IMR-90 (cell line): ENCODE data around the gene ZNF773. TPM values are rescaled to one million over a fixed set of nuclear protein-coding genes. Genes with fewer than 3 reads are reported as not detected.

Experiments
- ATAC-seq: fragments of 200-7000 bp; cut with Tn5 transposase; 2 replicates; pipeline ENCODE4 v1.9.1; 2020; ENCODE audit warnings: low read depth, mild to moderate bottlenecking, moderate library complexity
- BruUV-seq: library from RNA; stranded (reverse); fragments of 400-500 nt; replicated peaks from 2 replicates; lab custom pipeline; 2021; lab: Mats Ljungman, UMichigan
- CTCF ChIA-PET: fragments of 300-600 bp; formaldehyde crosslinking; extraction: SDS; loops from one replicate; lab custom pipeline; 2021; ENCODE audit warnings: antibody characterized with exemption; lab: Yijun Ruan, JAX
- POLR2A ChIA-PET: fragments of 300-600 bp; sonication (Branson Sonifier 250); formaldehyde crosslinking; loops from one replicate; lab custom pipeline; 2022; ENCODE audit warnings: antibody characterized with exemption; ENCODE audit not compliant: unreplicated experiment; lab: Charles Lee
- DNase-seq: peaks from one replicate; pipeline ENCODE4 v3.0.0; 2013
- H2AFZ ChIP-seq: replicated peaks from 2 replicates; pipeline ENCODE3; 2013; ENCODE audit warnings: low read length, mild to moderate bottlenecking; ENCODE audit not compliant: poor library complexity
- H2AK5ac ChIP-seq: 2 replicates; pipeline ENCODE4 v1.6.1; 2013; ENCODE audit warnings: low read depth, low read length, inconsistent platforms
- H2AK9ac ChIP-seq: replicated peaks from 2 replicates; pipeline ENCODE3; 2013; ENCODE audit warnings: mild to moderate bottlenecking, low read depth, low read length, moderate library complexity; ENCODE audit not compliant: poor library complexity
- H2BK120ac ChIP-seq: 2 replicates; pipeline ENCODE4 v1.6.1; 2013; ENCODE audit warnings: low read depth, low read length, inconsistent platforms
- H2BK15ac ChIP-seq: 3 replicates; pipeline ENCODE4 v1.6.1; 2013; ENCODE audit warnings: low read depth, low read length, inconsistent platforms
- H2BK20ac ChIP-seq: 2 replicates; pipeline ENCODE4 v1.6.1; 2013; ENCODE audit warnings: low read depth, mild to moderate bottlenecking, inconsistent platforms, low read length, moderate library complexity
- H2BK5ac ChIP-seq: 2 replicates; pipeline ENCODE4 v1.6.1; 2013; ENCODE audit warnings: mild to moderate bottlenecking, low read depth, low read length, inconsistent platforms; ENCODE audit not compliant: poor library complexity, severe bottlenecking
- H3K14ac ChIP-seq: replicated peaks from 2 replicates; pipeline ENCODE4 v1.6.1; 2013; ENCODE audit warnings: low read depth, low read length, inconsistent platforms
- H3K18ac ChIP-seq: 2 replicates; pipeline ENCODE4 v1.6.1; 2013; ENCODE audit warnings: low read depth, low read length, control low read depth
- H3K23ac ChIP-seq: 2 replicates; pipeline ENCODE4 v1.6.1; 2013; ENCODE audit warnings: low read depth, low read length, inconsistent platforms
- H3K27ac ChIP-seq: 2 replicates; pipeline ENCODE4 v1.5.1; 2013; ENCODE audit warnings: mild to moderate bottlenecking, control low read depth, low read length; ENCODE audit not compliant: insufficient read depth
- H3K27me3 ChIP-seq: 2 replicates; pipeline ENCODE4 v1.6.1; 2013; ENCODE audit warnings: low read length; ENCODE audit not compliant: control insufficient read depth, insufficient read depth
- H3K36me3 ChIP-seq: 2 replicates; pipeline ENCODE4 v1.6.1; 2013; ENCODE audit warnings: low read length, mixed read lengths; ENCODE audit not compliant: control insufficient read depth, insufficient read depth
- H3K4ac ChIP-seq: 2 replicates; pipeline ENCODE4 v1.6.1; 2013; ENCODE audit warnings: low read depth, low read length, inconsistent platforms
- H3K4me1 ChIP-seq: 2 replicates; pipeline ENCODE4 v1.6.1; 2013; ENCODE audit warnings: low read length, mixed read lengths; ENCODE audit not compliant: control insufficient read depth, insufficient read depth
- H3K4me2 ChIP-seq: 2 replicates; pipeline ENCODE4 v1.6.1; 2013; ENCODE audit warnings: low read depth, mild to moderate bottlenecking, control low read depth, low read length, moderate library complexity
- H3K4me3 ChIP-seq: 2 replicates; pipeline ENCODE4 v1.5.1; 2013; ENCODE audit warnings: low read depth, mild to moderate bottlenecking, control low read depth, low read length, moderate library complexity; ENCODE audit not compliant: insufficient read depth
- H3K56ac ChIP-seq: 2 replicates; pipeline ENCODE4 v1.6.1; 2013; ENCODE audit warnings: low read length, inconsistent platforms; ENCODE audit not compliant: insufficient read depth; ENCODE audit errors: extremely low read depth
- H3K79me1 ChIP-seq, 2 experiments: 2 replicates each; pipeline ENCODE4 v1.6.1; 2013; ENCODE audit warnings: low read length in 2 of 2, inconsistent platforms in 1 of 2, low read depth in 1 of 2
- H3K9ac ChIP-seq: 2 replicates; pipeline ENCODE4 v1.6.1; 2013; ENCODE audit warnings: low read depth, low read length, control low read depth
- H3K9me1 ChIP-seq: 2 replicates; pipeline ENCODE4 v1.6.1; 2013; ENCODE audit warnings: low read length, inconsistent platforms; ENCODE audit not compliant: insufficient read depth
- H3K9me3 ChIP-seq: 2 replicates; pipeline ENCODE4 v1.6.1; 2013; ENCODE audit warnings: low read length; ENCODE audit not compliant: control insufficient read depth, insufficient read depth
- H4K20me1 ChIP-seq: 2 replicates; pipeline ENCODE4 v1.6.1; 2013; ENCODE audit warnings: low read length, inconsistent platforms; ENCODE audit not compliant: insufficient read depth
- H4K5ac ChIP-seq: 2 replicates; pipeline ENCODE4 v1.6.1; 2013; ENCODE audit warnings: mild to moderate bottlenecking, low read depth, low read length, control low read depth
- H4K8ac ChIP-seq, 2 experiments: 2 replicates each; pipeline ENCODE4 v1.6.1; 2013; ENCODE audit warnings: low read depth in 2 of 2, low read length in 2 of 2, control low read depth in 1 of 2, inconsistent platforms in 1 of 2
- H4K91ac ChIP-seq: 2 replicates; pipeline ENCODE4 v1.6.1; 2013; ENCODE audit warnings: low read depth, low read length, inconsistent platforms; ENCODE audit not compliant: insufficient read depth
- BHLHE40 ChIP-seq: fragments of 150-350 bp; IDR thresholded peaks from 2 replicates; pipeline ENCODE4 v1.6.1; 2016; ENCODE audit warnings: mild to moderate bottlenecking, low read depth, low read length
- CEBPB ChIP-seq: IDR thresholded peaks from 2 replicates; pipeline ENCODE4 v1.6.1; 2012; ENCODE audit warnings: low read depth, low read length, improper control_type of control experiment
- ELK1 ChIP-seq: fragments of 150-350 bp; IDR thresholded peaks from 2 replicates; pipeline ENCODE4 v1.6.1; 2016; ENCODE audit warnings: low read depth, mild to moderate bottlenecking, low read length, moderate library complexity, borderline replicate concordance
- NFE2L2 ChIP-seq: fragments of 150-350 bp; IDR thresholded peaks from 2 replicates; pipeline ENCODE4 v1.6.1; 2016; ENCODE audit warnings: low read depth, mild to moderate bottlenecking, low read length
- POLR2A ChIP-seq: IDR thresholded peaks from 2 replicates; pipeline ENCODE4 v1.6.1; 2012; ENCODE audit warnings: mild to moderate bottlenecking, low read depth, low read length
- RCOR1 ChIP-seq: IDR thresholded peaks from 2 replicates; pipeline ENCODE4 v1.6.1; 2012; ENCODE audit warnings: mild to moderate bottlenecking, low read length, improper control_type of control experiment; ENCODE audit not compliant: insufficient replicate concordance
- SMC3 ChIP-seq: fragments of 150-350 bp; IDR thresholded peaks from 2 replicates; pipeline ENCODE4 v1.6.1; 2016; ENCODE audit warnings: low read depth, mild to moderate bottlenecking, antibody characterized with exemption, low read length, moderate library complexity
- WGBS, 2 experiments: methylation state at CpG; one replicate each; pipeline versions ENCODE4 v1.1.5 to v1.1.7; 2013; ENCODE audit warnings: missing lambda C conversion rate in 2 of 2; ENCODE audit not compliant: insufficient read length in 1 of 2; ENCODE audit errors: extremely low coverage in 2 of 2; 5-methylcytosine and 5-hydroxymethylcytosine counted together
- dilution Hi-C: fragments of 300-500 bp; cut with HindIII; formaldehyde crosslinking; loops from one replicate; pipeline ENCODE4 v1.14.3; 2018; ENCODE audit warnings: low sequenced_read_pairs; ENCODE audit not compliant: unreplicated experiment
- in situ Hi-C: fragments of 300-500 bp; cut with MboI; formaldehyde crosslinking; loops from 3 replicates; pipeline ENCODE4 v1.14.3; 2019; ENCODE audit warnings: low sequenced_read_pairs, inconsistent platforms, mixed read lengths
- intact Hi-C: fragments of 100-400 bp; cut with micrococcal nuclease; formaldehyde crosslinking; loops from 2 replicates; pipeline ENCODE4 v1.10.0; 2022
- polyA plus RNA-seq, 3 experiments: library from polyadenylated mRNA; depleted of rRNA; stranded (reverse); fragments of >200 nt; gene quantifications; 2 replicates each; pipeline ENCODE4 v1.2.3, GENCODE V29; 2012; ENCODE audit warnings: low replicate concordance in 1 of 3
- total RNA-seq: library from RNA; depleted of rRNA; stranded (reverse); fragments of >200 nt; gene quantifications from 2 replicates; pipeline ENCODE4 v1.2.3, GENCODE V29; 2012

The ZNF773 gene
- total and polyA plus RNA-seq, 2 of the 4 experiments (the other 2 are of a cell fraction) = 5.5 to 13.3 TPM

DNA sequence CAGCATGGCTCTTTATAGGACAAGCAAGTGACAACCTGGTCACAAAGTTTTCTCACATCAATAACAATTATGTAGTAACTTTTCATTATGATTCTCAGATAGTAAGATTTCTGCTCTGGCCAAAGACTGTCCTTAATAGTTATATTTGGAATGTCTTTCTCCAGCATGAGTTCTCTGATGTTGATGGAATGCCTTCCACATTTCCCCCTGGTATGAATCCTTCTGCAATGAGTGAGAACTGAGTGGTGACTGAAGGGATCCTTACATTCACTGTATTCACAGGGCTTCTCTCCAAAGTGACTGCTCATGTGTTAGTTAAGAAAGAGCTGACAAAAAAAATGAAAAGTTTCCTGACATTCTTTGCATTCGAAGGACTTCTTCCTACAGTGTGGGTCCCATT, 46.8 kb downstream of the ZNF773 start:
- DNase-seq = no peak

More for the DNA sequence above, 46.8 kb downstream of the ZNF773 start:
- no peak overlapping the region for H2AFZ ChIP-seq
- H4K5ac ChIP-seq = no peak overlapping the region
- peaks cover 4% of the 10 kb centered on the region; the same call in 1 of the 2 replicates for H4K20me1 ChIP-seq
- CTCF ChIA-PET = no interaction called here
- WGBS, 2 experiments = no CpG with 5 or more reads among the region's 1 CpG
- no peak overlapping the region for H2AK9ac ChIP-seq
- H3K23ac ChIP-seq = no peak overlapping the region
- peaks cover 4 to 15% of the 10 kb centered on the region in 2 experiments; a peak in 3 of 4 replicates for H3K79me1 ChIP-seq
- no peak overlapping the region for H3K9ac ChIP-seq
- peaks cover 67% of the 10 kb centered on the region for H3K36me3 ChIP-seq
- H3K14ac ChIP-seq = no peak overlapping the region
- no peak for ATAC-seq
- no peaks in the 10 kb centered on the region for H3K27me3 ChIP-seq
- H3K4me3 ChIP-seq = no peak overlapping the region
- H3K56ac ChIP-seq = no peak overlapping the region
- no peak overlapping the region for H4K91ac ChIP-seq
- no peak overlapping the region for H3K4ac ChIP-seq
- TF ChIP-seq BHLHE40 (no peak), CEBPB (no peak), SMC3 (no peak), NFE2L2 (no peak), ELK1 (no peak), RCOR1 (no peak), POLR2A (no peak)
- H2AK5ac ChIP-seq = no peak overlapping the region
- BruUV-seq = no TSS peak
- dilution Hi-C loops = no loop called here
- H3K4me1 ChIP-seq = no peaks in the 10 kb centered on the region
- H4K8ac ChIP-seq = no peak overlapping the region
- H3K27ac ChIP-seq = no peak overlapping the region
- H2BK120ac ChIP-seq = no peak overlapping the region
- H3K9me3 ChIP-seq = peaks cover 74% of the 10 kb centered on the region
- no peak overlapping the region for H3K4me2 ChIP-seq
- no peak overlapping the region for H2BK5ac ChIP-seq
- no peak overlapping the region for H2BK20ac ChIP-seq
- in situ Hi-C loops = no loop called here
- no peak overlapping the region for H2BK15ac ChIP-seq
- intact Hi-C loops = no loop called here
- POLR2A ChIA-PET = no interaction called here
- no peak overlapping the region for H3K18ac ChIP-seq
- H3K9me1 ChIP-seq = no peaks in the 10 kb centered on the region
